ENCODE data around the gene ING4.

- TF ChIP-seq POLR2A (IDR thresholded peaks at IDR 0.05): no peak
- TF ChIP-seq CTCF (IDR thresholded peaks at IDR 0.05): no peak
Measured at GRCh38 chr12:6613776-6614512, 49.0 kb downstream of the ING4 start.

Data from right lobe of liver (tissue), 4 donors.